Gastroesophageal sphincter (tissue), 3 donors: ENCODE results near the gene MEPE.

Experiments
- CTCF ChIP-seq, 4 experiments: fragments of 200-600 bp in 2 of 4; fragments of 450-650 bp in 2 of 4; sonication (generic) in 1 of 4; IDR thresholded peaks; one replicate each; pipeline ENCODE4 v1.5.1; 2017 to 2019; ENCODE audit warnings: antibody characterized with exemption in 4 of 4, mild to moderate bottlenecking in 2 of 4, moderate library complexity in 2 of 4
- EP300 ChIP-seq: sonication (generic); formaldehyde crosslinking; IDR thresholded peaks from one replicate; pipeline ENCODE4 v1.6.1; 2017; ENCODE audit warnings: antibody characterized with exemption, mild to moderate bottlenecking
- POLR2A ChIP-seq, 2 donors: fragments of 450-650 bp; IDR thresholded peaks; one replicate each; pipeline ENCODE4 v1.6.1; 2017; ENCODE audit warnings: antibody characterized with exemption in 2 of 2, mild to moderate bottlenecking in 2 of 2, moderate library complexity in 1 of 2
- POLR2AphosphoS5 ChIP-seq: sonication (generic); formaldehyde crosslinking; IDR thresholded peaks from one replicate; pipeline ENCODE4 v1.6.1; 2017; ENCODE audit warnings: antibody characterized with exemption

- TF ChIP-seq EP300 (no peak), CTCF (IDR thresholded peaks at IDR 0.05) (no peak), POLR2A (IDR thresholded peaks at IDR 0.05) (no peak), POLR2AphosphoS5 (no peak)
Measured at GRCh38 chr4:87865960-87866598, 33.3 kb downstream of the MEPE start.
